ENCODE data around the gene CCDC146. TPM values are rescaled to one million over a fixed set of nuclear protein-coding genes. Genes with fewer than 3 reads are reported as not detected.

Gene CCDC146
- total and polyA plus RNA-seq, 2 experiments from 2014 or later = 1.9 to 4.0 TPM

DNA sequence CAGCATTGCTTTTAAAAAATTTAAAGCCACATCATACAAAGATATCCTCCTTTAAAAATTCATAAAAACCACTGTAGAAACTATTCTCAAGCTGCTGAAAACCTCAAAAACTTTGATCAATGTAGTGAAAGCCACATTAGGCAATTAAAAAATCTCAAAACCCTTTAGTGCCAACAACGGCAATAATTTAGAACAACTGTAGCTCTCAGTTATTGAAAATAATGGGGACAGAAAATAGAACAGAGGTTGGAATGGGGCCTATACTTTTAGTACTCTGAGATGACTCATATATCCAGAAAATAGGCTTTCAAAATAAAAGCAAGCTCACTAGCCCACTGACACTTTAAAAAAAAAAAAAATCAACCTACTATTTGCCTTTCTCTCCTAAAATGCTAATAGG, 206.3 kb downstream of the CCDC146 start:
- no peak overlapping the region for H3K27ac ChIP-seq
- 84% methylated on average over 1 of the region's 1 CpG for WGBS (ENCODE audit: low lambda C conversion rate, missing lambda C conversion rate)
- TF ChIP-seq EZH2 (IDR thresholded peaks at IDR 0.05; ENCODE audit: borderline replicate concordance) (no peak), EZH2phosphoT487 (IDR thresholded peaks at IDR 0.05; ENCODE audit: low read depth, severe bottlenecking, unreplicated experiment) (no peak), CTCF (IDR thresholded peaks at IDR 0.05; ENCODE audit: poor library complexity) (no peak)
- H3K4me2 ChIP-seq = no peak overlapping the region
- DNase-seq (ENCODE audit: low spot score) = no peak
- H3K4me1 ChIP-seq (ENCODE audit: insufficient read depth) = peaks cover 16% of the 10 kb centered on the region
- H2AFZ ChIP-seq = no peak overlapping the region
- H3K9me2 ChIP-seq (replicated peaks; ENCODE audit: insufficient read depth) = no peaks in the 10 kb centered on the region
- H4K20me1 ChIP-seq (ENCODE audit: insufficient read depth, poor library complexity, severe bottlenecking) = no peaks in the 10 kb centered on the region
- no peaks in the 10 kb centered on the region for H3K27me3 ChIP-seq
- H3K36me3 ChIP-seq (replicated peaks; ENCODE audit: insufficient read depth, low read depth) = no peaks in the 10 kb centered on the region
- H3K9me3 ChIP-seq (ENCODE audit: low read depth) = no peaks in the 10 kb centered on the region
- no peaks in the 10 kb centered on the region for H3K79me2 ChIP-seq
- no peak overlapping the region for H3K4me3 ChIP-seq

DNA sequence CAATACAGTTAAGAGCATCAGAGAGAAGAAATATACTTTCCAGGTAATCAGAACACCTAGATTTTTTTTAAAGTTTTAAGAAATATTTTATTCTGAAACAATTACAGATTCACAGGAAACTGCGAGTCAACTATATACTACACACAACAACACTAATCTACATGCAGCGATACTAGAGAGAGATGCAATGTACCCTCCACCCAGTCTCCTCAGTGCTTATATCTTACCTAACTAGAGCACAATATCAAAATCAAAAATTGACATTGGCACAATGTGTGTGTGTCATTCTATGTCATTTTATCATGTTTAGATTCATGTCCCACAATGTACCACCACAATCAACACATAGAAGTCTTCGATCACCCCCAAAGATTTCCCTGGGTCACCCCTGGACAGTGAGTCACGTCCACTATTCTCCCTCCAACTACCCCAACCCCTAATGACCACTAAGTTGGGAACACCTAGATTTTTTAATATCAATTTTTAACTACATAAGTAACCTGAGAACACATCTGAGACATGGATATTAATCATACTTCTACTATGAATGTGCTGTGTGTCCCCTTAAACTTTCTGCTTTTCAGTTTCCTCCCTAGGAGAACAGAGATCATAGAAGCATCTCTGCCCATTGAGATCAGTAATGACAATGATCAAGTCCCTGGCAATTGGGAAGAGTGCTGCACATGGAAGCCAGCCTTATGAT, 207.2 kb downstream of the CCDC146 start:
- H3K27ac ChIP-seq = no peak overlapping the region

GRCh38 chr7:77330169-77330882, 207.9 kb downstream of the CCDC146 start:
- DNase-seq (ENCODE audit: low spot score) = no peak
- Histone ChIP-seq H3K4me1 (ENCODE audit: insufficient read depth) (peaks cover 16% of the 10 kb centered on the region), H3K27me3 (no peaks in the 10 kb centered on the region), H3K9me3 (ENCODE audit: low read depth) (no peaks in the 10 kb centered on the region), H3K36me3 (replicated peaks; ENCODE audit: insufficient read depth, low read depth) (no peaks in the 10 kb centered on the region), H3K9me2 (replicated peaks; ENCODE audit: insufficient read depth) (no peaks in the 10 kb centered on the region), H3K4me2 (no peak overlapping the region), H3K4me3 (no peak overlapping the region), H3K79me2 (no peaks in the 10 kb centered on the region), H3K27ac (no peak overlapping the region), H2AFZ (no peak overlapping the region), H4K20me1 (ENCODE audit: insufficient read depth, poor library complexity, severe bottlenecking) (no peaks in the 10 kb centered on the region)
- WGBS (ENCODE audit: low lambda C conversion rate, missing lambda C conversion rate) = 80% methylated on average over 6 of the region's 6 CpGs
- TF ChIP-seq EZH2phosphoT487 (IDR thresholded peaks at IDR 0.05; ENCODE audit: low read depth, severe bottlenecking, unreplicated experiment) = no peak
- no peak for TF ChIP-seq CTCF (IDR thresholded peaks at IDR 0.05; ENCODE audit: poor library complexity)
- no peak for TF ChIP-seq EZH2 (IDR thresholded peaks at IDR 0.05; ENCODE audit: borderline replicate concordance)

More for the DNA sequence above, 207.2 kb downstream of the CCDC146 start:
- Histone ChIP-seq H4K20me1 (ENCODE audit: insufficient read depth, poor library complexity, severe bottlenecking) (no peaks in the 10 kb centered on the region), H3K36me3 (replicated peaks; ENCODE audit: insufficient read depth, low read depth) (no peaks in the 10 kb centered on the region), H3K4me1 (ENCODE audit: insufficient read depth) (peaks cover 16% of the 10 kb centered on the region), H3K9me2 (replicated peaks; ENCODE audit: insufficient read depth) (no peaks in the 10 kb centered on the region), H3K4me3 (no peak overlapping the region), H3K9me3 (ENCODE audit: low read depth) (no peaks in the 10 kb centered on the region), H3K4me2 (no peak overlapping the region), H2AFZ (no peak overlapping the region), H3K79me2 (no peaks in the 10 kb centered on the region), H3K27me3 (no peaks in the 10 kb centered on the region)
- no peak for DNase-seq (ENCODE audit: low spot score)
- 90% methylated on average over 4 of the region's 4 CpGs for WGBS (ENCODE audit: low lambda C conversion rate, missing lambda C conversion rate)
- TF ChIP-seq EZH2 (IDR thresholded peaks at IDR 0.05; ENCODE audit: borderline replicate concordance) (no peak), EZH2phosphoT487 (IDR thresholded peaks at IDR 0.05; ENCODE audit: low read depth, severe bottlenecking, unreplicated experiment) (no peak), CTCF (IDR thresholded peaks at IDR 0.05; ENCODE audit: poor library complexity) (no peak)
